GM23338 (cell line): ENCODE data around the gene MYNN. TPM values are rescaled to one million over a fixed set of nuclear protein-coding genes. Genes with fewer than 3 reads are reported as not detected.

ENCODE experiments used
- ATAC-seq: fragments of 200-7000 bp; cut with Tn5 transposase; 3 replicates; pipeline ENCODE4 v1.9.1; 2020
- DNase-seq: peaks from one replicate; pipeline ENCODE4 v3.0.0-alpha.2; 2015; ENCODE audit warnings: low spot score
- H2AFZ ChIP-seq: fragments of 200-600 bp; sonication (generic); 2 replicates; pipeline ENCODE4 v1.8.0; 2016; ENCODE audit warnings: antibody characterized with exemption, mild to moderate bottlenecking, moderate library complexity
- H3F3A ChIP-seq: fragments of 200-600 bp; sonication (generic); replicated peaks from 2 replicates; pipeline ENCODE4 v1.8.0; 2017; ENCODE audit warnings: antibody characterized with exemption, mixed run types, low read depth
- H3K27ac ChIP-seq: fragments of 200-600 bp; sonication (generic); 2 replicates; pipeline ENCODE4 v1.6.1; 2016; ENCODE audit warnings: low read depth
- H3K27me3 ChIP-seq: fragments of 200-600 bp; sonication (generic); 2 replicates; pipeline ENCODE4 v1.8.0; 2016; ENCODE audit warnings: mild to moderate bottlenecking, mixed run types, moderate library complexity; ENCODE audit not compliant: insufficient read depth
- H3K36me3 ChIP-seq: fragments of 200-600 bp; sonication (generic); 2 replicates; pipeline ENCODE4 v1.8.0; 2016; ENCODE audit warnings: mild to moderate bottlenecking; ENCODE audit not compliant: insufficient read depth
- H3K4me1 ChIP-seq: fragments of 200-600 bp; sonication (generic); 2 replicates; pipeline ENCODE4 v1.8.0; 2016; ENCODE audit warnings: mild to moderate bottlenecking, moderate library complexity; ENCODE audit not compliant: insufficient read depth
- H3K4me2 ChIP-seq: fragments of 200-600 bp; sonication (generic); 2 replicates; pipeline ENCODE4 v1.7.1; 2017; ENCODE audit warnings: mixed run types
- H3K4me3 ChIP-seq: fragments of 200-600 bp; sonication (generic); 2 replicates; pipeline ENCODE4 v1.6.1; 2016; ENCODE audit warnings: mixed run types
- H3K79me2 ChIP-seq: fragments of 200-600 bp; sonication (generic); replicated peaks from 2 replicates; pipeline ENCODE4 v1.8.0; 2017; ENCODE audit warnings: mild to moderate bottlenecking; ENCODE audit not compliant: insufficient read depth
- H3K9me2 ChIP-seq: fragments of 200-600 bp; sonication (generic); 2 replicates; pipeline ENCODE4 v1.8.0; 2017; ENCODE audit not compliant: insufficient read depth
- H4K20me1 ChIP-seq: fragments of 200-600 bp; sonication (generic); replicated peaks from 2 replicates; pipeline ENCODE4 v1.8.0; 2017; ENCODE audit warnings: mild to moderate bottlenecking; ENCODE audit not compliant: insufficient read depth
- H3K27ac Mint-ChIP-seq: 2 replicates; pipeline ENCODE4 v1.8.0; 2020; ENCODE audit warnings: inconsistent platforms, mild to moderate bottlenecking, moderate library complexity, mixed read lengths
- H3K27me3 Mint-ChIP-seq: 3 replicates; pipeline ENCODE4 v1.8.0; 2022; ENCODE audit warnings: low read depth, mild to moderate bottlenecking, moderate library complexity, mixed read lengths, inconsistent platforms; ENCODE audit not compliant: insufficient read depth, poor library complexity
- H3K36me3 Mint-ChIP-seq: 3 replicates; pipeline ENCODE4 v1.8.0; 2021; ENCODE audit warnings: low read depth, mild to moderate bottlenecking, inconsistent platforms, moderate library complexity, mixed read lengths
- H3K4me1 Mint-ChIP-seq: 3 replicates; pipeline ENCODE4 v1.8.0; 2020; ENCODE audit warnings: mild to moderate bottlenecking, inconsistent platforms, mixed read lengths
- H3K4me3 Mint-ChIP-seq: 3 replicates; pipeline ENCODE4 v1.8.0; 2021; ENCODE audit warnings: moderate library complexity, mild to moderate bottlenecking, inconsistent platforms, mixed read lengths
- H3K9me3 Mint-ChIP-seq: 3 replicates; pipeline ENCODE4 v1.8.0; 2020; ENCODE audit warnings: moderate library complexity, mild to moderate bottlenecking, inconsistent platforms, mixed read lengths
- CREB1 ChIP-seq: fragments of 250-450 bp; sonication (Bioruptor Pico); IDR thresholded peaks from 2 replicates; pipeline ENCODE4 v1.5.0; 2020; ENCODE audit warnings: low read depth, mild to moderate bottlenecking, moderate library complexity
- EZH2 ChIP-seq: fragments of 200-600 bp; sonication (generic); IDR thresholded peaks from one replicate; pipeline ENCODE4 v1.8.0; 2017; ENCODE audit warnings: antibody characterized with exemption, mild to moderate bottlenecking, low read depth; ENCODE audit not compliant: unreplicated experiment
- JUNB ChIP-seq: IDR thresholded peaks from one replicate; pipeline ENCODE4 v1.6.1; 2016; ENCODE audit warnings: antibody characterized with exemption; ENCODE audit not compliant: unreplicated experiment
- NANOG ChIP-seq: IDR thresholded peaks from 2 replicates; pipeline ENCODE4 v1.6.1; 2016; ENCODE audit warnings: antibody characterized with exemption, borderline replicate concordance
- POLR2AphosphoS5 ChIP-seq: IDR thresholded peaks from 2 replicates; pipeline ENCODE4 v1.6.1; 2016; ENCODE audit warnings: antibody characterized with exemption, low read depth
- STAT1 ChIP-seq: IDR thresholded peaks from one replicate; pipeline ENCODE4 v1.6.1; 2016; ENCODE audit warnings: antibody characterized with exemption; ENCODE audit not compliant: unreplicated experiment
- ZNF114 ChIP-seq: fragments of 250-450 bp; sonication (Bioruptor Pico); IDR thresholded peaks from 2 replicates; pipeline ENCODE4 v1.5.0; 2020; ENCODE audit warnings: mild to moderate bottlenecking, moderate library complexity
- polyA plus RNA-seq: library from polyadenylated mRNA; unstranded; fragments of >200 nt; fragmentation: Nextera tagmentation; extraction: Ambion mirVana; gene quantifications from 2 replicates; pipeline ENCODE4 v1.2.1, GENCODE V29; 2016
- total RNA-seq: library from RNA; depleted of rRNA; stranded (reverse); fragments of >200 nt; shearing (Covaris generic); gene quantifications from 2 replicates; pipeline ENCODE4 v1.2.3, GENCODE V29; 2014
- TF ChIP-seq, protein P1 (sequence below): IDR thresholded peaks from 2 replicates; pipeline ENCODE4 v1.6.1; 2016; ENCODE audit warnings: antibody characterized with exemption
- TF ChIP-seq, protein P2 (sequence below): IDR thresholded peaks from one replicate; pipeline ENCODE4 v1.6.1; 2018; ENCODE audit warnings: antibody characterized with exemption; ENCODE audit not compliant: unreplicated experiment

MYNN gene
- total and polyA plus RNA-seq, 2 experiments from 2014 or later: 14.2 to 19.4 TPM

DNA sequence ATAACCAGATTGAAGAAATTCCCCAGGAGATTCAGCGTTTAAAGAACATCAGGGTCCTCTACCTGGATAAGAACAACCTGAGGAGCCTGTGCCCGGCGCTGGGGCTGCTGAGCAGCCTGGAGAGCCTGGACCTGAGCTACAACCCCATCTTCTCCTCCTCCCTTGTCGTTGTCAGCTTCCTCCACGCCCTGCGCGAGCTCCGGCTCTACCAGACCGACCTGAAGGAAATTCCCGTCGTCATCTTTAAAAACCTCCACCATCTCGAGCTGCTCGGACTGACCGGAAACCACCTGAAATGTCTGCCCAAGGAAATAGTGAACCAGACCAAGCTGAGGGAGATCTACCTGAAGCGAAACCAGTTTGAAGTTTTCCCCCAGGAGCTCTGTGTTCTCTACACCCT, 48.9 kb downstream of the MYNN start:
- Histone ChIP-seq H3K27me3 (no peaks in the 10 kb centered on the region), H3K27ac (no peak overlapping the region), H3K36me3 (no peaks in the 10 kb centered on the region), H4K20me1 (no peaks in the 10 kb centered on the region), H3K9me2 (no peaks in the 10 kb centered on the region), H3K4me3 (no peak overlapping the region), H3F3A (no peaks in the 10 kb centered on the region), H3K4me2 (no peak overlapping the region), H3K79me2 (no peaks in the 10 kb centered on the region), H2AFZ (0 out of 2 replicates have a peak overlapping the region, but pooled peaks have one; percentile 1), H3K4me1 (no peaks in the 10 kb centered on the region)
- Mint-ChIP-seq H3K27ac (no peak overlapping the region), H3K27me3 (peaks cover 2% of the 10 kb centered on the region), H3K9me3 (no peaks in the 10 kb centered on the region), H3K36me3 (no peaks in the 10 kb centered on the region), H3K4me3 (no peak overlapping the region), H3K4me1 (no peaks in the 10 kb centered on the region; the same call in 2 of the 3 replicates)
- ATAC-seq: no peak
- TF ChIP-seq, protein P1, sequence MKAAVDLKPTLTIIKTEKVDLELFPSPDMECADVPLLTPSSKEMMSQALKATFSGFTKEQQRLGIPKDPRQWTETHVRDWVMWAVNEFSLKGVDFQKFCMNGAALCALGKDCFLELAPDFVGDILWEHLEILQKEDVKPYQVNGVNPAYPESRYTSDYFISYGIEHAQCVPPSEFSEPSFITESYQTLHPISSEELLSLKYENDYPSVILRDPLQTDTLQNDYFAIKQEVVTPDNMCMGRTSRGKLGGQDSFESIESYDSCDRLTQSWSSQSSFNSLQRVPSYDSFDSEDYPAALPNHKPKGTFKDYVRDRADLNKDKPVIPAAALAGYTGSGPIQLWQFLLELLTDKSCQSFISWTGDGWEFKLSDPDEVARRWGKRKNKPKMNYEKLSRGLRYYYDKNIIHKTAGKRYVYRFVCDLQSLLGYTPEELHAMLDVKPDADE: no peak
- TF ChIP-seq POLR2AphosphoS5: no peak
- no peak for DNase-seq

DNA sequence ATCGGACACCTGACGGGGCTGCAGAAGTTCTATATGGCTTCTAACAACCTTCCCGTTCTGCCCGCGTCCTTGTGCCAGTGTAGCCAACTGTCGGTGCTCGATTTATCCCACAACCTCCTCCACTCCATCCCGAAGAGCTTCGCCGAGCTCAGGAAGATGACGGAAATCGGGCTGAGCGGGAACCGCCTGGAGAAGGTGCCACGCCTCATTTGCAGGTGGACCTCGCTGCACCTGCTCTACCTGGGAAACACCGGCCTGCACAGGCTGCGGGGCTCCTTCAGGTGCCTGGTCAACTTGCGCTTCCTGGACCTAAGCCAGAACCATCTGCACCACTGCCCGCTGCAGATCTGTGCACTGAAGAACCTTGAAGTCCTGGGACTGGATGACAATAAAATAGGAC, 49.3 kb downstream of the MYNN start:
- no peak for TF ChIP-seq ZNF114 (CRISPR knock-in tag)
- TF ChIP-seq, protein P2, sequence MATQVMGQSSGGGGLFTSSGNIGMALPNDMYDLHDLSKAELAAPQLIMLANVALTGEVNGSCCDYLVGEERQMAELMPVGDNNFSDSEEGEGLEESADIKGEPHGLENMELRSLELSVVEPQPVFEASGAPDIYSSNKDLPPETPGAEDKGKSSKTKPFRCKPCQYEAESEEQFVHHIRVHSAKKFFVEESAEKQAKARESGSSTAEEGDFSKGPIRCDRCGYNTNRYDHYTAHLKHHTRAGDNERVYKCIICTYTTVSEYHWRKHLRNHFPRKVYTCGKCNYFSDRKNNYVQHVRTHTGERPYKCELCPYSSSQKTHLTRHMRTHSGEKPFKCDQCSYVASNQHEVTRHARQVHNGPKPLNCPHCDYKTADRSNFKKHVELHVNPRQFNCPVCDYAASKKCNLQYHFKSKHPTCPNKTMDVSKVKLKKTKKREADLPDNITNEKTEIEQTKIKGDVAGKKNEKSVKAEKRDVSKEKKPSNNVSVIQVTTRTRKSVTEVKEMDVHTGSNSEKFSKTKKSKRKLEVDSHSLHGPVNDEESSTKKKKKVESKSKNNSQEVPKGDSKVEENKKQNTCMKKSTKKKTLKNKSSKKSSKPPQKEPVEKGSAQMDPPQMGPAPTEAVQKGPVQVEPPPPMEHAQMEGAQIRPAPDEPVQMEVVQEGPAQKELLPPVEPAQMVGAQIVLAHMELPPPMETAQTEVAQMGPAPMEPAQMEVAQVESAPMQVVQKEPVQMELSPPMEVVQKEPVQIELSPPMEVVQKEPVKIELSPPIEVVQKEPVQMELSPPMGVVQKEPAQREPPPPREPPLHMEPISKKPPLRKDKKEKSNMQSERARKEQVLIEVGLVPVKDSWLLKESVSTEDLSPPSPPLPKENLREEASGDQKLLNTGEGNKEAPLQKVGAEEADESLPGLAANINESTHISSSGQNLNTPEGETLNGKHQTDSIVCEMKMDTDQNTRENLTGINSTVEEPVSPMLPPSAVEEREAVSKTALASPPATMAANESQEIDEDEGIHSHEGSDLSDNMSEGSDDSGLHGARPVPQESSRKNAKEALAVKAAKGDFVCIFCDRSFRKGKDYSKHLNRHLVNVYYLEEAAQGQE: no peak
- no peak for TF ChIP-seq POLR2AphosphoS5
- no peak for TF ChIP-seq STAT1
- no peak for TF ChIP-seq EZH2
- TF ChIP-seq CREB1 (CRISPR knock-in tag): no peak
- TF ChIP-seq, protein P1: no peak
- TF ChIP-seq JUNB: no peak
- TF ChIP-seq NANOG: no peak
- no peak for DNase-seq
- Histone ChIP-seq H3K4me3 (no peak overlapping the region), H3K36me3 (no peaks in the 10 kb centered on the region), H3K4me2 (no peak overlapping the region), H3K79me2 (no peaks in the 10 kb centered on the region), H3K27me3 (no peaks in the 10 kb centered on the region), H2AFZ (peak overlapping the region; percentile 1; the same call in 1 of the 2 replicates), H3K9me2 (no peaks in the 10 kb centered on the region), H4K20me1 (no peaks in the 10 kb centered on the region), H3F3A (no peaks in the 10 kb centered on the region), H3K27ac (no peak overlapping the region), H3K4me1 (no peaks in the 10 kb centered on the region)
- no peak for ATAC-seq
- Mint-ChIP-seq H3K36me3 (no peaks in the 10 kb centered on the region), H3K9me3 (no peaks in the 10 kb centered on the region), H3K27ac (no peak overlapping the region), H3K27me3 (peaks cover 2% of the 10 kb centered on the region), H3K4me1 (no peaks in the 10 kb centered on the region; the same call in 2 of the 3 replicates), H3K4me3 (no peak overlapping the region)
